Measurements from ENCODE around the gene AGXT. TPM values are rescaled to one million over a fixed set of nuclear protein-coding genes. Genes with fewer than 3 reads are reported as not detected.

Gene AGXT
- total RNA-seq, 1 donor: not detected

DNA sequence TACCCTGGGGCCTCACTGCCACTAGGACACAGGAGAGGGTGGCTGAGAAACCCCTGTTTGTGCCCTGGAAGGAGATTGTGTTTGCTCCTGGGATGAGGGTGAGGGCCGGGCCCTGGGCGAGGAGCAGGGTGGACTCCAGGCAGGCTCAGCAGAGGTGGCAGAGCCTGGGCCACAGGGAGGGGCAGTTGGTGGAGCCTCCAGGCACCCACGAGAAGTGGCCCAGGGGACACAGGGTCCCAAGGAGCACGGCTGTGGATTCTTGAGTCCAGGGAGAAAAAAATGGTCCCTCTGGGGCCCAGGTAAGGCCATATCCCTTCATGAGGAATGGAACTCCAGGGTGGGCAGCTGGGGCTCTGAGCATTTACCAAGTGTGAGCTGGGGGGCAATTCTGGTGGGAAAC lies 19.0 kb downstream of the AGXT start:
- DNase-seq (ENCODE audit: low read depth): no peak
- no peak overlapping the region for H3K4me3 ChIP-seq (ENCODE audit: low read depth, low read length)
- no peak for TF ChIP-seq CTCF (IDR thresholded peaks at IDR 0.05; ENCODE audit: insufficient read depth, low read length)

DNA sequence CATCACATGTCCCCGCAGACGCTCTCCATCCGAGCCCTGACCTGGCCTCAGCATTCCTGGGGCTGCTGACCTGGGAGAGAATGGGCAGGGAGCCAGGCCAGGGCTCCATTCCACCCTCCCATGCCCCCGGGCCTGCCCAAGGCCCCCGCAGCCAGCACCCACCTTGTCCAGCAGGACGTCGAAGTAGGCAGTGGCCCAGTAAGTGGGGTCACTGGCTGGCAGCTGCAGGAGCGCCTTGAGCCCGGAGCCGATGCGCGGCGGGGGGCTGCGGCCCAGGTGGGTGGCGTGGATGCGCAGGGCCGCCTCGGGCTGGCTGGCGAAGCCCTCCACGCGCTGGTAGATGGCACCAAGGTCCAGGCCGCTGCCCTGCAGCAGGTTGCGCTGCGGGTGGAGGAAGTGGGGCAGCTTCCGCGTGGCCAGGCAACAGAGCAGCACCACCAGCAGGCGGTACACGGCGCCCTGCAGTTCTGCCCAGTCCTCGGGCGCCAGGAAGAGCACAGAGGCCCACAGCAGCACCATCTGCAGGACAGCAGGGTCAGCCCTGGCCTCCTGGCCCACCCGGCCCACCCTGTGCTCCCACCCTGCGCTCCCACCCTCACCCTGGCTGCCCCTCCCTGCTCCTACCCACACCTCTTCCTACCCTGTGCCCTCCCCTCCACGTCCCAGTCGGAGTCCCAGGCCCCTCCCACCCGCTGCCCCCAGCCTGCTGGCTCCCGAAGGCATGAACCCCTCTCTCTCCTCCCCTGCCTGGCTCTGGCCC lies 19.7 kb downstream of the AGXT start:
- no peak for DNase-seq (ENCODE audit: low read depth)
- no peak for TF ChIP-seq CTCF (IDR thresholded peaks at IDR 0.05; ENCODE audit: insufficient read depth, low read length)
- H3K4me3 ChIP-seq (ENCODE audit: low read depth, low read length): no peak overlapping the region

DNA sequence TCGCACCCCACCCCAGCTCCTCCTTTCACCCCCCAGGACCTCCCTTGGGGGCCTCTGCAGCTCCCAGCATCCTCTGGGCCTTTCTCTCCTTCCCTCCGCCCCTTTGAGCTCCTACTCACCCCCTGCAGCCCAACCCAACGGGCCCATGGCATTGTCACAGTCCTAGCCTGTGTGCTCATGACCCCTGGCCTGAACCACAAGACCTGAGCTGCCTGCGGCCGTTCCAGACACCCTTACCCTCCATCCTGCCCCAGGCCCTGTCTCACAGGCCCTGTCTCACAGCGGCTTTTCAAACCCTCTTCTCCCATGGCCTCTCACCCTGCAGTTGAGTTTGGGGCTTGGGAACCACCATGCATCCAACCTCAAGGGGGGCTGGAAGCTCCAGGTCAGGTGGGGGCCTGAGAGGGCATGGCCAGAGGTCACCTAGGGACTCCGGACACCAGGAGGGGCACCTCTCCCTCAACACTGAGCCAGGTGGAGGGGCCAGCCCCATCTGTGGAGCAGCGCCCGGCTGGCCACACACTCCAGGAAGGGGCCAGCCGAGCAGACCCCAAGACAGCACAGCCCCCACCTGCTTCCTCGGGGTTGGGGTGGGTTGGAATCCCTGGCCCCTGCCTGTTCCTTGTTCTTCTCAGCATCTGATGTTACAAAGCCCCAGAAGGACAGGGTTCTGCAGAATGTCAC lies 20.4 kb downstream of the AGXT start:
- no peak for DNase-seq (ENCODE audit: low read depth)
- no peak for TF ChIP-seq CTCF (IDR thresholded peaks at IDR 0.05; ENCODE audit: insufficient read depth, low read length)

DNA sequence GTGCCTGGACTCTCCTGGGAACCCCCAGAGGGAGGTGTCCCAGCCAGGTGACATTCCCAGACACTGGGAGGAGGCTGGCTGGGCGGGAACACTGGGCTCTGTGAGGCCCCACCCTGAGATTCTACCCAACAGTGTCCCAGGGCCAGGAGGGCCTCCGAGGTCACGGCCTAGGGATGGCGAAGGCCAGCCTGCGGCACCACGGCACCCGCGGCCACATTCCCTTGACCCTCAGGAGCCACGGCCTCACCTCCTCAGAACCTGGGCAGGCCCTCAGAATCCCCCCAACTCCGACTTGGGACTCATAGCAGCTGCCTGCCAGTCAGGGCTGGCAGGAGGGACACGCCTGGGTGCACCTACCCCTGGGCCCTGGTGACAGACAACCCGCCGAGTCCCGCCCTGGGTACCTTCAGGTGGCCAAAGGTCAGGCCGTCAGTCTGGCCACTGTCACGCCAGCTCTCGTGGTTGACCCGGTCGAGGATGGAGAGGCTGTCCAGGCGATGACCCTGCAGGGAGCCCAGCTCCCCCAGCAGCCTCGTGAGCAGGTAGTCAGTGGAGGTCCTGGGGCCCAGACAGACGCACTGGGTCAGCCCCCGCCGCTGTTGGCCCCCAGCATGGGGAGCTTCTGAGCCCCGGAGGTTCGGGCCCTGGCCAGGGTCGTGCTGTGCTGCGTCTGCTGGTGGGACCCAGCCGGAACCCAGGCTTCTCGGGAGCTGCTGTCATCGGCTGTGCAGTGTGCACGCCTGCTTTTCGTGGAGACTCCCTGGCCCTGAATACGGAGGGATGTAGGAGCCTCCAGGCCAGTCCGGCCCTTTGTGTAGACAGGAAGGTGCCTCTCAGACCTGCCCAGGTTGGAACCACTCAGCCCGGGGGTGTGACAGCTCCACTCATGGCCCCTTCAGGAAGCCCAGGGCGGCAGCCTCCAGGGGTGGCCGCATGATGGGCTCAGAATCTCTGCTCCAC lies 21.3 kb downstream of the AGXT start:
- no peak for TF ChIP-seq CTCF (IDR thresholded peaks at IDR 0.05; ENCODE audit: insufficient read depth, low read length)
- no peak overlapping the region for H3K4me3 ChIP-seq (ENCODE audit: low read depth, low read length)

More for the DNA sequence above, 20.4 kb downstream of the AGXT start:
- H3K4me3 ChIP-seq (ENCODE audit: low read depth, low read length): no peak overlapping the region

GRCh38 chr2:240890691-240891090 lies 22.1 kb downstream of the AGXT start:
- no peak overlapping the region for H3K4me3 ChIP-seq (ENCODE audit: low read depth, low read length)
- DNase-seq (ENCODE audit: low read depth): no peak
- TF ChIP-seq CTCF (IDR thresholded peaks at IDR 0.05; ENCODE audit: insufficient read depth, low read length): no peak

More for the DNA sequence above, 21.3 kb downstream of the AGXT start:
- no peak for DNase-seq (ENCODE audit: low read depth)

DNA sequence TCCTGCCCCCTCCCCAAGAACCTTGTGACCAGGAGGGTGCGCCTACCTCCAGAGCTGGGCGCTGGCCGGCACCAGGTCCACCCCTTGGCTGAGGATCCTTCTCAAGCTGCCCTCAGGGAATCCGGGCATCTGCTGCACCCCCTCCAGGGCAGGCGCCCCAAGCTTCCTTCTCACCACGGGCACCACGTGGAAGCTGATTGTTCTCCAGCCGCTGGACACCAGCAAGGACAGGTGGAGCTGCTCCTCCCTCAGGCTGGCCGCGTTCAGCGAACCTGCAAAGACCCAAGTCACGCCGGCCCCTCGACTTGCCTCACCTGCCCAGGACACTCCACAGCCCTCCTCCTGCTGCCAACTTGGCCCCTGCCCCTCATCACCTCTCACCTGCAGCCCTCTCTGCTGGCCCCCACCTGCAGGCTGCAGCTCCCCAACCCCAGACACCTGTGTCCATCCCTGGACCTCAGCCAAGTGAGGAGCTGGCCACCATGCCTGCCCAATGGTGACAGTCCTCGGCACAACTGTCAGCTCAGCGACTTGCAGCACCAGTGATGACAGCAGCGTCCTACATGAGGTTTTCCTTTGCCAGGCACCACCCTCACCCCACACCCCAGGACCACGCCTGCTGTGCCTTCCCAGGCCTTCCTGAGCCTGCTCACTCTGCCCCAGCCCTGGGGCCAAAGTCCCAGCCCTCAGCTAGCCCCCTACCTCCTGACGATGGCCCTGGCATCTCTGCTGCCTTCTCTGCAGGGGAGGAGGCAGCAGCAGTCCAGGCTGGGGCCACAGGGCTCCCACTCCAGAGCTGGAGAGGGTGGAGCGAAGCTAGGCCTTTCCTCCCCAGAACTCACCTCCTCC lies 23.1 kb downstream of the AGXT start:
- DNase-seq (ENCODE audit: low read depth): no peak
- H3K4me3 ChIP-seq (ENCODE audit: low read depth, low read length): no peak overlapping the region
- TF ChIP-seq CTCF (IDR thresholded peaks at IDR 0.05; ENCODE audit: insufficient read depth, low read length): no peak

All from fibroblast of the aortic adventitia (primary cell).